ENCODE results near the gene PTPRK. TPM values are rescaled to one million over a fixed set of nuclear protein-coding genes. Genes with fewer than 3 reads are reported as not detected.

PTPRK gene
- total and polyA plus RNA-seq, 2 of the 13 experiments (the other 11 are each of a cell fraction or from before 2014, with no cell fraction given), result 43.6 to 98.3 TPM

GRCh38 chr6:128124713-128125112 is 395.7 kb downstream of the PTPRK start (continued):
- TF ChIP-seq NFAT5 (CRISPR knock-in tag; IDR thresholded peaks at IDR 0.05), result no peak
- peak; percentile 29; the same call in 1 of the 2 replicates for TF ChIP-seq TFE3 (CRISPR knock-in tag; IDR thresholded peaks at IDR 0.05)
- TF ChIP-seq DBP (CRISPR knock-in tag; IDR thresholded peaks at IDR 0.05; ENCODE audit: not compliant biosample characterization), result no peak
- TF ChIP-seq SAFB2 (CRISPR knock-in tag; IDR thresholded peaks at IDR 0.05; ENCODE audit: borderline replicate concordance, low read depth), result no peak
- TF ChIP-seq IRF9 (CRISPR knock-in tag; IDR thresholded peaks at IDR 0.05; ENCODE audit: borderline replicate concordance), result no peak
- peak; percentile 27; the same call in 1 of the 2 replicates for TF ChIP-seq AHDC1 (CRISPR knock-in tag; IDR thresholded peaks at IDR 0.05; ENCODE audit: borderline replicate concordance)
- TF ChIP-seq MLXIP (CRISPR knock-in tag; IDR thresholded peaks at IDR 0.05; ENCODE audit: borderline replicate concordance), result no peak
- TF ChIP-seq ZFP62 (CRISPR knock-in tag; IDR thresholded peaks at IDR 0.05), result no peak
- TF ChIP-seq FOSL2 (CRISPR knock-in tag; IDR thresholded peaks at IDR 0.05), result peak; percentile 91
- TF ChIP-seq ZNF768 (CRISPR knock-in tag; IDR thresholded peaks at IDR 0.05), result no peak
- TF ChIP-seq ZNF790 (CRISPR knock-in tag; IDR thresholded peaks at IDR 0.05; ENCODE audit: borderline replicate concordance), result no peak

Measured in HepG2 (cell line).